ENCODE data around the gene LHFPL3.

DNA sequence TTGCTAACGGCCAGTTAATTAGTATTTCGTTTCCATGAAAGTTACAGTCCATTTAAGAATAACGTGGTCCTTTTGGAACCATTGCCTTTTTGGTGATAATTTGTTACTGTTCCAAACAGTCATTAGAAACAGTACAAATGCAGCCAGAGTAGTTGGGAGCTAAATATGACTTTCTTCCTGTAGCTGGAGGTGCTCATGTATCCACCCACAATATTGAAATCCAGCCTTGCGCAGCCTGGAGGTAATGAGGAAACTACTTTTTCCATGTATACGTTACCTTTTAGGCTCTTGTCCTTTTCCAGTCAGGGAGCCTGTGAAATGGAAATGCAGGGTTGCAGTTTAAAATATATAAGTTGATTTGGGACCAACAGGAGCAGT lies 43.6 kb downstream of the LHFPL3 start:
- TF ChIP-seq CTCF (IDR thresholded peaks at IDR 0.05; ENCODE audit: insufficient read depth, low read length), result no peak
- no peak for TF ChIP-seq GABPA (IDR thresholded peaks at IDR 0.05; ENCODE audit: low read depth)
- TF ChIP-seq POLR2AphosphoS5 (IDR thresholded peaks at IDR 0.05; ENCODE audit: low read depth), result no peak
- TF ChIP-seq SPI1 (IDR thresholded peaks at IDR 0.05; ENCODE audit: borderline replicate concordance, low read depth), result no peak
